Measurements from ENCODE around the gene KCNIP4.

KCNIP4 gene

GRCh38 chr4:20954541-20954940, 994.0 kb downstream of the KCNIP4 start:
- DNase-seq (ENCODE audit: low spot score), result no peak

DNA sequence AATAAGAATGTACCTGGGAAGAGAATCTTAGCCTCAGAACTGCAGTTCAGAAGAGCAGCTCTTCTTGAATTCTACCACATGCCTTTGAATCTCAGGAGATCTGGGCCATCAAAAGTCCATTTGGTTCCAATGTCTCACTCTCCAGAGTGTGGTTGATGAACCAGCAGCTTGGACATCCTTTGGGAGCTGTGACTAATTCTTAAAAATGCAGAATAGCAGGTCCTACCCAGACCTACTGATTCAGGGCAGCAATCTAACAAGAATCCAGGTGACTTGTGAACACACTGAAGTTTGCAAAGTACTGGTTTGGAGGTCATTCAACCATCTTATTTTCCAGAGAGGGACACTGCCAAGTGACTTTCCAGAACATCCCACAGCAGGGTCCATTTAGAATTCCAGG, 1003.6 kb downstream of the KCNIP4 start:
- DNase-seq (ENCODE audit: low spot score), result no peak

DNA sequence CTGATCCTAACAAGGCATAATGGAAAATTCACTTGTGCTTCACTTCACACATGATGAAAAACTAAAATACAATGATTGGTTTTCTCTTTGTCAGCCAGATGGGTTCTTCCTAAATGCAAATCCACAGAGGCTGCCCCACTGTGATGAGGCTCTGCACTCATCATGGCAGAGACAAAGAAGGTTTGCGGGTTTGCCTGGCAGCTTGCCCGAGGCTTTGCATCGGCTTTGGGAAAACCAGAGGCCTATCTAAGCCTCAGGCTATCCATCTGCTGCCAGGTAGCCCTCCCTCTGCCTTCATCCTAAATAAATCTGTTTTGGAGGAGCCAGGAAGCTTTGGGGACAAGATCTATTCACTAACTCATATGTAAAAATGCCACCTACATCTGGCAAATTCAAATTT, 1004.1 kb downstream of the KCNIP4 start:
- no peak for DNase-seq (ENCODE audit: low spot score)

GRCh38 chr4:20938204-20938603, 1010.4 kb downstream of the KCNIP4 start:
- no peak for DNase-seq (ENCODE audit: low spot score)

- DNase-seq (ENCODE audit: low spot score), result no peak
Observed at GRCh38 chr4:20926529-20926928, 1022.0 kb downstream of the KCNIP4 start.

DNA sequence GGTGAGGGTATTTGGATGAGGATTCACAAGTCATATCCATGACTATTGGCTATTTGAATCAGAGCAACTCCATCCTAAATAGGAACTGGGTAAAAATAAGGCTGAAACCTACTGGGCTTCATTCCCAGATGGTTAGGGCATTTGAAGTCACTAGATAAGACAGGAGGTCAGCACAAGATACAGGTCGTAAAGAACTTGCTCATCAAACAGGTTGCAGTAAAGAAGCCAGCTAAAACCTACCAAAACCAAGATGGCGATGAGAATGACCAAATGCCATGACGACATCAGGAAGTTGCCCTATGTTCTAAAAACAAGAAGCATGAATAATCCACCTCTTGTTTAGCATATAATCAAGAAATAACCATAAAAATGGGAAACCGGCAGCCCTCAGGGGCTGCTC, 1023.4 kb downstream of the KCNIP4 start:
- no peak for DNase-seq (ENCODE audit: low spot score)

DNA sequence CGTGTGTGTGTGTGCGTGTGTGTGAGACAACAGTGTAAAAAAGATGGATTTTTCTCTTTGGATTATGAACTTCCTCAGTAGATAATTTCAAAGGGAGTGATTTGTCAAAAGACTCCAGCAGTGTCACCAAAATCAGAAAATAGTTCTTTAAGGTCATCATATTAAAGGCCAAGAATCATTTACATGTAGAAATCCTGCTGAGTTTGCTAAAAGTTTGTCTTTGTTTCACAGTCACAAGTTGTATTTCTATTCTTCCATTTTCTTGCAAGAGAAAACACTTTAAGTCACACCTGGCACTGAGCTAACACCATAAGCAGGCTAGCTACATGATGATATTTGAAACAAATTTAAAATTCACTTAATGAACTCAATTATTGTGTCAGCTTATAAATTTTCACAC, 1025.6 kb downstream of the KCNIP4 start:
- DNase-seq (ENCODE audit: low spot score), result no peak

DNA sequence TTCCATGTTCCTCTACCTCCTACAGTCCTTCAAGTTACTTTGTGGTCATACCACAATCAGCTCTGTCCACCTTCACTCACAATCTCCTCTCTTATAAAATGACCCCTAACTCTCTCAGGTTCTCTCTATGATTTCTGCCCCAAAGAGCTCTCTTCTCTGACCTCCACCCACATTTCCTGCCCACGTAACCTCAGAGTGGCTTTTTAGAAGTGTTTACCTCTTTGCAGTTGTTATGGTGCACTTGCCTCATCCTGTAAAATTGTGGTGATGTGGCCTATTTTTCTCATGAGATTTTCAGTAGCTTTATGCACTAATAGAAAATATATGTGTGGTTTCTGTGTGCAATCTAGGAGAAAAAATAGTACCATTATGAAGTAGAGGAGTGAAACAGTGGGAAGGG, 1032.5 kb downstream of the KCNIP4 start:
- DNase-seq (ENCODE audit: low spot score), result no peak

DNA sequence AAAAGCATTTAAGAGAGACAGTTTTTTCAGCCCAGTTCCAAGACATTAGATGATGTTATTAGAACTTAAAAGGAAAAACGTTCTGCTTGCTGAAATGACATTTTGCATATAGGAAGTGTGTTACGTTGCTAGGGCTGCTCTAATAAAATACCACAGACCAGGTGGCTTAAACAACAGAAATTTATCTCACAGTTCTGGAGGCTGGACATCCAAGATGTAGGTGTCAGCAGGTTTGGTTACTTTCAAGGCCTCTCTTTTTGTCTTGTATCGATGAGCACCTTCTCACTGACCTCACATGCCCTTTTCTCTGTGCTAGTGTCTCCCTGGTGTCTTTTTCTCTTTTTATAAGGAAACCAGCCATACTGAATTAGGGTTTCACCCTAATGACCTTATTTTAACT, 1043.6 kb downstream of the KCNIP4 start:
- DNase-seq (ENCODE audit: low spot score), result no peak

GRCh38 chr4:20901851-20902250, 1046.7 kb downstream of the KCNIP4 start:
- DNase-seq (ENCODE audit: low spot score), result no peak

DNA sequence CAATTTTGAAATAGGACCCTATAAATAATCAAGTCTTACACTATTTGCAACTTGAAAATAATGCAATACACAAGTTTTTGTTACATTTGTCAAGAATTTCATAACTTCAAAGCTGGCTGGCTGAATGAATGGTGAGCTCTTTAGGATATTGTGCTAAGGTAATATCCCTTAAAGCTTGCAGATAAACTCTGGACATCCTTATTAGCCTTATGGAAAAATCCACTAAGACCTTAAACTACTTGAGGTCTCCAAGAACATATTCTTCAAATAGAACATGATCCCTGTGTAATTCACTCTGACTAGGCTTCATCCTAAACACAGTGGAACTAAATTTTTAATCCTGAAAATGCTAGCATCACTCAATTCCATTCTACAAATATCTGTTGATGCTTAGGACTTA, 1049.0 kb downstream of the KCNIP4 start:
- no peak for DNase-seq (ENCODE audit: low spot score)

DNA sequence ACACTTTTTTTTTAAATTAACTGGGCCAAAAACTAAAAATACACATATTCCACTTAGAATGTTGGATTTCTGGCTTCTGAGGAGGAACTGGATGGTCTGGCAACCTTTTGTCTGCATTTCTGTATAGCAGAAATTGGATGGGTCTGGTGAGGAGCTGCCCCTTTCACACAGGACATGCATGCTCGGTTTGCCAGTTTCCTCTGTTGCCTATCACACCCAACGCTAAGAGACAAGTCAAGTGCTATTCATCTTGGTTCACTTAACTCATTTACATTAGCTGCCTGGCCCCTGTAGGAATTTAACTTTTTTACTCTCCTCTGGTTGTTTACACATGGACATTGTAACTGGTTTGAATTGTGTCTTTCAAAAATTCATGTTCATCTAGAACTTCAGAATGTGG, 1052.6 kb downstream of the KCNIP4 start:
- DNase-seq (ENCODE audit: low spot score), result no peak

DNA sequence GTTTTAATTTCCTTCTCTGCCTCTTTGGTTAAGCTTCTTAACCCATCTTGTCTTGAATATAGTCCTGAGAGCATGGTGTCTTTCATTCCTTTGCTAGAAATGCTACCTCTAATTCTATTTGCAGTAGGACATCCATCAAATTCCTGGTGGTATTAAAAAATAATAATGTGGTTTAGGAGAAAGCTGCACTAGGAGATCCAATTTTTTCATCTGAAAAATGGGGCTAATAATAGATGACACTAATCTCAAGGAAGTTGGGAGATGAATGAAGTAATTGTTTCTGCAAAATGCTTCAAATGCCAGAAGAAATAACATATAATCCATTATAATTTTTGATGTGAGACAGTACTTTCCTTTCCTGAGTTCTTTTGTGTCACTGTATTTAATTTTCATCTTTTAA, 1053.4 kb downstream of the KCNIP4 start:
- DNase-seq (ENCODE audit: low spot score), result no peak

DNA sequence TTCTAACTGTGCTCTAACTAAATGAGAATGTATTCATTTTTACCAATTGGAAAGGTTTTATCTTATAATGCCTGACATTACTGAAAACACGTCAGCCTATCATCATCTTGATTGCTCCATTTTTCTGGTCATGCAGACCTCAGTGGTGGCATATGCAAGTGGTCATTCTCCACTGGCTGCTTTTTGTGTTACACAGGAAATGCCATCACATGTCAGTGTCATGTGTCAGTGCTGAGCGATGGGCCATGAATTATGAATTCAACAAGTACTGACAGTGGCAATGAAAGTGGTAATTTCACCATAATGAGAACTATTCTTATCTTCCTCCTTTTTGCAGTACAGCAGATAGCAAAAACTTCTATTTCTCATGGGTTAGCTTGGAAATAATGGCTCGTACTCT, 1057.8 kb downstream of the KCNIP4 start:
- no peak for DNase-seq (ENCODE audit: low spot score)

GRCh38 chr4:20889901-20890300, 1058.7 kb downstream of the KCNIP4 start:
- no peak for DNase-seq (ENCODE audit: low spot score)

- DNase-seq (ENCODE audit: low spot score), result no peak
Observed at GRCh38 chr4:20883677-20884076, 1064.9 kb downstream of the KCNIP4 start.

- DNase-seq (ENCODE audit: low spot score), result no peak
Observed at GRCh38 chr4:20883231-20883630, 1065.3 kb downstream of the KCNIP4 start.

DNA sequence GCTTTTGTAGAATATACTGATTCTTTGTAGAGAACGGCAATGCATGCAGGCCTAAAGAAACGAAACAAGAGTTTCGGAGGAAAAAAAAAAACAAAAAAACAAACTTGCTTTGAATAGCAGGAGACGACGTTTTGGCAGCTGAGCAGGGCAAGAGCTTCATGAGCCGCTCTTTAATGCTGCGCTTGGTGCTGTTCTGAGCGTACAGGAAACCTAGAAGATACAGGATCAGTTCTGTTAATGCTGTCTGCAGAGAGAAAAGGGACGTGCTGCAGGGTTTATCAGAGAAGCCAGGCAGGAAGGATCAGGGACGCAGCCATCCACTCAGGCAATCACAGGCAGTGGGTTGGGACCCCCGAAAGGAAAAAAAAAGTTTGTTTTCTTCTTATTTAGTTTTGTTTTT, 1066.1 kb downstream of the KCNIP4 start:
- no peak for DNase-seq (ENCODE audit: low spot score)

DNA sequence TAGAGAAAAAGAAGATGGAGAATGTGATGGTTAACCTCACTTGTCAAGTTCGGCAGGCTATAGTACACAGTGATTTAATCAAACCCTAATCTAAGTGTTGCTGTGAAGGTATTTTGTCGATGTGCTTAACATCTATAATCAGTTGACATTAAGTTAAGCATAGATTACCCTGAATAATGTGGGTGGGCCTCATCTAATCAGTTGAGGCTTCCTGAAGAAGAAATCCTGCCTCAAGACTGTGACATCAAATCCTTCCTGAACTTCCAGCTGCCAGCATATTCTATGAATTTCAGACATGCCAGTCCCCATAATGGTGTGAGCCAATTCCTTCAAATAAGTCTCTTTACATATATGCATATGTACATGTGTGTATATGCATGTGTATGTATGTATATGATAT, 1066.9 kb downstream of the KCNIP4 start:
- no peak for DNase-seq (ENCODE audit: low spot score)

- DNase-seq (ENCODE audit: low spot score), result no peak
Observed at GRCh38 chr4:20878806-20879205, 1069.8 kb downstream of the KCNIP4 start.

DNA sequence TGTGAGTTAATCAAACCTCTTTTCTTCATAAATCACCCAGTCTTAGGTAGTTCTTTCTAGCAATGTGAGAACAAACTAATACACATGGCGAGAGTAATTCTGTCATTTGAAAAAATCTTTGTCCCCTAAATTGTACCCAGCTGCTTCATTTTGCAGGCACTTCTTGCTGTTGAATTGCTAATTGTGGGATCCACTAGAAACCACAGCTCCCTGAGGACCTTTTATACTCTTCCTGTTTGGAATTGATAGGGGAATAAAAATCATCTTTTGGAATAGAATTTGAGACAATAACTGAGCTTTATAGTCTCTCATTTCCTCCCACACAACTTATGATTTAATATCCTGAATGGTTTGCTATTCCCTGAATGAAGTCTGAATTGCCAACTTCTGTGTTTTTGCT, 1078.1 kb downstream of the KCNIP4 start:
- no peak for DNase-seq (ENCODE audit: low spot score)

DNA sequence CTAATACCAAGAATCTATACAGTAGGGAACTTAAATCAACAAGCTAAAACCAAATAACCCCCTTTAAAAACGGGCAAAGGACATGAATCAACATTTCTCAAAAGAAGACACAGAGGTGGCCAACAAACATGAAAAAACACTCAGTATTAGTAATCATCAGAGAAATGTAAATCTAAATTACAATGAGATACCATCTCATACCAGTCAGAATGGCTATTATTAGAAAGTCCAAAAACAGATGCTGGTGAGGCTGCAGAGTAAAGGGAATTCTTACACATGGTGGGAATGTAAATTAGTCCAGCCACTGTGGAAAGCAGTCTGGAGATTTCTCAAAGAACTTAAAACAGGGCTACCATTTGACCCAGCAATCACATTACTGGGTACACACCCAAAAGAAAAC, 1080.5 kb downstream of the KCNIP4 start:
- DNase-seq (ENCODE audit: low spot score), result no peak

- DNase-seq (ENCODE audit: low spot score), result no peak
Observed at GRCh38 chr4:20860878-20861277, 1087.7 kb downstream of the KCNIP4 start.

DNA sequence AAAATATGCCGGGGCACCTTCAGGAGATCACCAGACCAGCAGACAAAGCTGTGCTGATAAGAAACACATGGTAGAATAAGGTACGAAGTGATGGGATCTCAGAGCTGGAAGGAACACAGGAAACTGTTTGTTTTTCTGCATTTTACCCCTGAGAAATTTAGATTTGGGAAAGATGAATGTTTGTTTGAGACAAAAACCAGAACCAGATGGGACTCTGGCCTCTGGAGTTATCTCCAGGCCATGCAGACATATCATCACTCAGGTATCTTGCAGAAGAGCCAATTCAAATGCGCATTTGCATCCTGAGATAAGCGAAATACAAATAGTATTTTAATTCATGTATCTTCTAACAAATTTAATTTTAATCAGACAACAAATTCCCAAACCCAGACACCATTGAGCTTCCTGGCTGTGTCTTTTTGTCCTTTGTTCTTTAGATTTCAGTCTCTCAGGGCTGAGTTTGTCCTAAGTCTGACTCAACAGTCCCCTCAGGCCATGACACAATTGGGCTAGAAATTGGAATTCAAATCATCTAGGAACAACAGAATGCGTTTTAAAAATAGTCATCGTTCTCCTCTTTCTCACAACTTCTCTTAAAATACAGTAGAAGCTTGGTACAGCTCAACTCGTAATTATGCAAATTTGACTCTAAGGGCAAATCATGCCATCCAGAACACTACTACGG, 1089.3 kb downstream of the KCNIP4 start:
- DNase-seq (ENCODE audit: low spot score), result no peak

DNA sequence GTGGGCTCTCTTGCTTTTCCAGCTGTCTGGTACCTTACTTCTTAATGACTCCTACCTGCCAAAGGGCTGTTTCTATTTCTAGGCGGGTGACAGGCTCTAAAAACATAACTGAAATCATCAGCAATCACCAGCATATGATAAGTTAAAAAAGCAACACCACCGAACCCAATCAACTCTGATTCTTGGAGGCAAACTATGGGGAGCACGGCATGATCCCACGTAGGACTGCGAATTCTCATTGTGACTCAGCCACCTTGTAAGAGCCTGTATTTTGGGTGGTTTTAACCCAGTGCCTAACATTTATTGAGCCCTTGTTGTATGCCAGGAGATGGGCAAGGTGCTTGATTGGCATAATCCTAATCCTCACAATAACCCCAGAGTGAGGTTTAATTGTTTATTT, 1091.5 kb downstream of the KCNIP4 start:
- DNase-seq (ENCODE audit: low spot score), result no peak
